ENCODE measurements around the gene CDH4. TPM values are rescaled to one million over a fixed set of nuclear protein-coding genes. Genes with fewer than 3 reads are reported as not detected.
"Not testable (repeated sequence)": the region's sequence is repeated elsewhere in the genome, so short reads cannot be mapped to it uniquely, and the experiment has no call there.

CDH4 gene
- total and polyA plus RNA-seq, 2 donors (not counting 1 experiment from before 2014, with no cell fraction given) = not detected

DNA sequence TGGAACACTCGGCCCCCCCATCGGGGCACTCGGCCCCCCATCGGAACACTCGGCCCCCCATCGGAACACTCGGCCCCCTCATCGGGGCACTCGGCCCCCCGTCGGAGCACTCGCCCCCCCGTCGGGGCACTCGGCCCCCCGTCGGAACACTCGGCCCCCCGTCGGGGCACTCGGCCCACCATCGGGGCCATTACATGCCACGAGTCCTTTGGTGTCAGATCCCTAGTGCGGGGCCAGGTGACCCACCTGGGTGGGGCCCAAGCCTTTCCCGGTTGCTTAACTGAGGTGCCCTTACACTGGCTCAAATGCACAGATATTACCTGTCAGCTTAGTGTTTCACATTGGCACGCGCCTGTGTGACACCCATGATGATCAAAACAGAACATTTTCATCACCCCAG, 717.7 kb downstream of the CDH4 start:
- H3K79me2 ChIP-seq (ENCODE audit: control insufficient read depth, insufficient read depth, low read length) = no peaks in the 10 kb centered on the region
- no peak for TF ChIP-seq EZH2 (IDR thresholded peaks at IDR 0.05; ENCODE audit: borderline replicate concordance, insufficient read depth, low read depth, low read length, poor library complexity, severe bottlenecking)
- no peak for TF ChIP-seq CTCF (IDR thresholded peaks at IDR 0.05)
- ATAC-seq (ENCODE audit: low read depth) (no peak), DNase-seq (no peak)
- H3K27me3 Mint-ChIP-seq = peaks cover 4% of the 10 kb centered on the region
- no peaks in the 10 kb centered on the region for H4K20me1 ChIP-seq (ENCODE audit: control insufficient read depth, insufficient read depth, low read length, poor library complexity, severe bottlenecking)
- no peak overlapping the region for H3K4me2 ChIP-seq (replicated peaks; ENCODE audit: low read depth, low read length, poor library complexity, severe bottlenecking)
- H3K4me3 Mint-ChIP-seq = no peak overlapping the region
- peaks cover 0 to 12% (median 2%) of the 10 kb centered on the region in 4 experiments for H3K27me3 ChIP-seq (replicated peaks in 1 of 4; ENCODE audit: control extremely low read depth in 1 of 4, control insufficient read depth in 3 of 4, insufficient read depth in 4 of 4, low read length in 3 of 4)
- no peak overlapping the region for H2AFZ ChIP-seq (ENCODE audit: insufficient read depth, low read depth, low read length, poor library complexity, severe bottlenecking)
- no peak overlapping the region for H3K9ac ChIP-seq (ENCODE audit: low read length)
- POLR2A ChIA-PET = no interaction called here
- H3K27ac Mint-ChIP-seq = no peak overlapping the region
- no peaks in the 10 kb centered on the region for H3K4me1 Mint-ChIP-seq
- CTCF ChIA-PET = no interaction called here
- peaks cover 1 to 23% of the 10 kb centered on the region in 2 experiments for H3K36me3 ChIP-seq (replicated peaks in 1 of 2; ENCODE audit: control extremely low read depth in 1 of 2, control insufficient read depth in 1 of 2, extremely low read depth in 1 of 2, insufficient read depth in 2 of 2, low read length in 1 of 2)
- H3K9me3 ChIP-seq (ENCODE audit: control extremely low read depth in 1 of 3, control insufficient read depth in 2 of 3, insufficient read depth in 1 of 3, low read length in 2 of 3) = no peaks in the 10 kb centered on the region
- no peak overlapping the region for H3K27ac ChIP-seq (ENCODE audit: low read length in 2 of 2)
- intact Hi-C loops (cut with micrococcal nuclease) = no loop called here
- H3K9me3 Mint-ChIP-seq (ENCODE audit: insufficient read depth) = no peaks in the 10 kb centered on the region
- H3K4me1 ChIP-seq (ENCODE audit: control insufficient read depth in 2 of 2, insufficient read depth in 2 of 2, low read length in 2 of 2) = no peaks in the 10 kb centered on the region
- no peak overlapping the region for H3K4me3 ChIP-seq (ENCODE audit: control extremely low read depth in 1 of 5, extremely low read depth in 1 of 5, insufficient read depth in 1 of 5, low read depth in 2 of 5, low read length in 4 of 5)
- 94% methylated on average over 12 of the region's 27 CpGs for WGBS (ENCODE audit: insufficient coverage)

GRCh38 chr20:61970357-61970756, 718.3 kb downstream of the CDH4 start:
- Mint-ChIP-seq H3K4me3 (no peak overlapping the region), H3K9me3 (ENCODE audit: insufficient read depth) (no peaks in the 10 kb centered on the region), H3K27ac (no peak overlapping the region), H3K27me3 (peaks cover 4% of the 10 kb centered on the region), H3K4me1 (no peaks in the 10 kb centered on the region)
- 97% methylated on average over 8 of the region's 14 CpGs for WGBS (ENCODE audit: insufficient coverage)
- TF ChIP-seq CTCF (IDR thresholded peaks at IDR 0.05) (no peak), EZH2 (IDR thresholded peaks at IDR 0.05; ENCODE audit: borderline replicate concordance, insufficient read depth, low read depth, low read length, poor library complexity, severe bottlenecking) (no peak)
- Histone ChIP-seq H3K4me1 (ENCODE audit: control insufficient read depth in 2 of 2, insufficient read depth in 2 of 2, low read length in 2 of 2) (no peaks in the 10 kb centered on the region), H3K4me3 (ENCODE audit: control extremely low read depth in 1 of 5, extremely low read depth in 1 of 5, insufficient read depth in 1 of 5, low read depth in 2 of 5, low read length in 4 of 5) (no peak overlapping the region), H3K27ac (ENCODE audit: low read length in 2 of 2) (no peak overlapping the region), H3K36me3 (replicated peaks in 1 of 2; ENCODE audit: control extremely low read depth in 1 of 2, control insufficient read depth in 1 of 2, extremely low read depth in 1 of 2, insufficient read depth in 2 of 2, low read length in 1 of 2) (peaks cover 3 to 23% of the 10 kb centered on the region in 2 experiments), H3K9ac (ENCODE audit: low read length) (no peak overlapping the region), H4K20me1 (ENCODE audit: control insufficient read depth, insufficient read depth, low read length, poor library complexity, severe bottlenecking) (no peaks in the 10 kb centered on the region), H3K79me2 (ENCODE audit: control insufficient read depth, insufficient read depth, low read length) (no peaks in the 10 kb centered on the region), H2AFZ (ENCODE audit: insufficient read depth, low read depth, low read length, poor library complexity, severe bottlenecking) (no peak overlapping the region), H3K27me3 (replicated peaks in 1 of 4; ENCODE audit: control extremely low read depth in 1 of 4, control insufficient read depth in 3 of 4, insufficient read depth in 4 of 4, low read length in 3 of 4) (peaks cover 0 to 6% (median 0%) of the 10 kb centered on the region in 4 experiments), H3K9me3 (ENCODE audit: control extremely low read depth in 1 of 3, control insufficient read depth in 2 of 3, insufficient read depth in 1 of 3, low read length in 2 of 3) (no peaks in the 10 kb centered on the region), H3K4me2 (replicated peaks; ENCODE audit: low read depth, low read length, poor library complexity, severe bottlenecking) (no peak overlapping the region)
- ChIA-PET POLR2A (no interaction called here), CTCF (no interaction called here)
- DNase-seq (no peak), ATAC-seq (ENCODE audit: low read depth) (no peak)
- intact Hi-C loops (cut with micrococcal nuclease) = no loop called here

DNA sequence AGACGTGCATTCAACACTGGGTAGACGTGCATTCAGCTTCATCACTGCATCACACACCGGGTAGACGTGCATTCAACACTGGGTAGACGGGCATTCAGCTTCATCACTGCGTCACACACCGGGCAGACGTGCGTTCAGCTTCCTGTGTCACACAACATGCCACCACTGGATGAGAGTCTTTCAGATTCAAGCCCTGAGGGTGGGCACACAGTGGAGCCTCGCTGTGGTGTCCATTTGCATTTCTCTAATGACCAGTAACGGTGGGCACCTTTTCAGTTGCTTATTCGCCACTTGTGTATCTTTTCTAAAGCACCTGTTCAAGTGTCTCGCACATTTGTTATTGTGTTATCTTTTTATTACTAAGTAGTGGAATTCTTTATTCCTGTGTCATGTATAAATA, 719.5 kb downstream of the CDH4 start:
- POLR2A ChIA-PET; H4K20me1 ChIP-seq (ENCODE audit: control insufficient read depth, insufficient read depth, low read length, poor library complexity, severe bottlenecking); H3K4me3 Mint-ChIP-seq; H3K27ac ChIP-seq (ENCODE audit: low read length in 2 of 2); H3K9me3 Mint-ChIP-seq (ENCODE audit: insufficient read depth); ATAC-seq (ENCODE audit: low read depth); H2AFZ ChIP-seq (ENCODE audit: insufficient read depth, low read depth, low read length, poor library complexity, severe bottlenecking); DNase-seq; H3K9me3 ChIP-seq (ENCODE audit: control extremely low read depth in 1 of 3, control insufficient read depth in 2 of 3, insufficient read depth in 1 of 3, low read length in 2 of 3); H3K79me2 ChIP-seq (ENCODE audit: control insufficient read depth, insufficient read depth, low read length); intact Hi-C loops (cut with micrococcal nuclease); H3K4me3 ChIP-seq (ENCODE audit: control extremely low read depth in 1 of 5, extremely low read depth in 1 of 5, insufficient read depth in 1 of 5, low read depth in 2 of 5, low read length in 4 of 5); H3K27ac Mint-ChIP-seq; H3K9ac ChIP-seq (ENCODE audit: low read length); H3K4me1 Mint-ChIP-seq; H3K4me1 ChIP-seq (ENCODE audit: control insufficient read depth in 2 of 2, insufficient read depth in 2 of 2, low read length in 2 of 2); CTCF ChIA-PET; H3K27me3 Mint-ChIP-seq; H3K4me2 ChIP-seq (replicated peaks; ENCODE audit: low read depth, low read length, poor library complexity, severe bottlenecking); H3K27me3 ChIP-seq (replicated peaks in 1 of 4; ENCODE audit: control extremely low read depth in 1 of 4, control insufficient read depth in 3 of 4, insufficient read depth in 4 of 4, low read length in 3 of 4): not testable (repeated sequence)
- peaks cover 3 to 31% of the 10 kb centered on the region in 2 experiments for H3K36me3 ChIP-seq (replicated peaks in 1 of 2; ENCODE audit: control extremely low read depth in 1 of 2, control insufficient read depth in 1 of 2, extremely low read depth in 1 of 2, insufficient read depth in 2 of 2, low read length in 1 of 2)
- 99% methylated on average over 8 of the region's 13 CpGs for WGBS (ENCODE audit: insufficient coverage)

All from B cell (primary cell).